ENCODE results near the gene GOLIM4. TPM values are rescaled to one million over a fixed set of nuclear protein-coding genes. Genes with fewer than 3 reads are reported as not detected.

The GOLIM4 gene
- total RNA-seq, 3 donors from 2014 or later (not counting 1 experiment from before 2014, with no cell fraction given): 13.7 to 17.9 (median 17.9) TPM

DNA sequence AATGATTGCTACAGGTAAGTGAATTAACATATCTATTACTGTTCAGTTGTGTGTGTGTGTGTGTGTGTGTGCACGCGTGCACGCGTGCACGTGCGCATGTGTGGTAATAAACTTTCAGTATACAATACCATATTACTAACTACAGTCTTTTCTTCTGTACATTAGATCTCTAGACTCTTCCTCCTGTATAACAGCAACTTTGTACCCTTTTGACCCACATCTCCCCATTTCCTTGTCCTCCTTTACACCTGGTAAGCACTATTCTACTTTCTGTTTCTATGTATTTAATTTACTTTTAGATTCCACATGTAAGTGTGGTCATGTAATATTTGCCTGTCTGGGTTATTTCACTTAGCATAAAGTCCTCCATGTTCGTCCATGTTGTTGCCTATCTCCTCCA is 29.1 kb upstream of the GOLIM4 start:
- no peaks in the 10 kb centered on the region for H3K36me3 Mint-ChIP-seq
- DNase-seq: no peak
- H3K27me3 Mint-ChIP-seq (ENCODE audit: low read depth in 2 of 2): peaks cover 10 to 25% of the 10 kb centered on the region in 2 donors
- no peak overlapping the region for H3K4me3 Mint-ChIP-seq
- TF ChIP-seq, protein P1, sequence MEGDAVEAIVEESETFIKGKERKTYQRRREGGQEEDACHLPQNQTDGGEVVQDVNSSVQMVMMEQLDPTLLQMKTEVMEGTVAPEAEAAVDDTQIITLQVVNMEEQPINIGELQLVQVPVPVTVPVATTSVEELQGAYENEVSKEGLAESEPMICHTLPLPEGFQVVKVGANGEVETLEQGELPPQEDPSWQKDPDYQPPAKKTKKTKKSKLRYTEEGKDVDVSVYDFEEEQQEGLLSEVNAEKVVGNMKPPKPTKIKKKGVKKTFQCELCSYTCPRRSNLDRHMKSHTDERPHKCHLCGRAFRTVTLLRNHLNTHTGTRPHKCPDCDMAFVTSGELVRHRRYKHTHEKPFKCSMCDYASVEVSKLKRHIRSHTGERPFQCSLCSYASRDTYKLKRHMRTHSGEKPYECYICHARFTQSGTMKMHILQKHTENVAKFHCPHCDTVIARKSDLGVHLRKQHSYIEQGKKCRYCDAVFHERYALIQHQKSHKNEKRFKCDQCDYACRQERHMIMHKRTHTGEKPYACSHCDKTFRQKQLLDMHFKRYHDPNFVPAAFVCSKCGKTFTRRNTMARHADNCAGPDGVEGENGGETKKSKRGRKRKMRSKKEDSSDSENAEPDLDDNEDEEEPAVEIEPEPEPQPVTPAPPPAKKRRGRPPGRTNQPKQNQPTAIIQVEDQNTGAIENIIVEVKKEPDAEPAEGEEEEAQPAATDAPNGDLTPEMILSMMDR (IDR thresholded peaks at IDR 0.05): no peak
- no peak overlapping the region for H3K27ac ChIP-seq (ENCODE audit: low read length)
- H3K27me3 ChIP-seq (ENCODE audit: control insufficient read depth, insufficient read depth, low read length): no peaks in the 10 kb centered on the region
- ATAC-seq: no peak
- no peaks in the 10 kb centered on the region for H3K9me3 ChIP-seq (ENCODE audit: control insufficient read depth, insufficient read depth, low read length)
- H3K27ac Mint-ChIP-seq: no peak overlapping the region
- H3K9me3 Mint-ChIP-seq: no peaks in the 10 kb centered on the region
- H3K4me3 ChIP-seq (ENCODE audit: low read length): no peak overlapping the region
- H3K4me1 ChIP-seq (ENCODE audit: control insufficient read depth, insufficient read depth, low read length): no peaks in the 10 kb centered on the region
- H3K36me3 ChIP-seq (ENCODE audit: control insufficient read depth, insufficient read depth, low read length): no peaks in the 10 kb centered on the region
- H3K4me1 Mint-ChIP-seq: no peaks in the 10 kb centered on the region
- intact Hi-C loops (cut with micrococcal nuclease): no loop called here
- WGBS (ENCODE audit: insufficient coverage): 100% methylated on average over 4 of the region's 7 CpGs

GRCh38 chr3:168124291-168124690 is 28.6 kb upstream of the GOLIM4 start:
- Mint-ChIP-seq H3K27me3 (ENCODE audit: low read depth in 2 of 2) (peaks cover 6 to 25% of the 10 kb centered on the region in 2 donors), H3K27ac (no peak overlapping the region), H3K4me1 (no peaks in the 10 kb centered on the region), H3K9me3 (no peaks in the 10 kb centered on the region), H3K4me3 (no peak overlapping the region), H3K36me3 (no peaks in the 10 kb centered on the region)
- intact Hi-C loops (cut with micrococcal nuclease): no loop called here
- Histone ChIP-seq H3K27ac (ENCODE audit: low read length) (no peak overlapping the region), H3K9me3 (ENCODE audit: control insufficient read depth, insufficient read depth, low read length) (no peaks in the 10 kb centered on the region), H3K36me3 (ENCODE audit: control insufficient read depth, insufficient read depth, low read length) (no peaks in the 10 kb centered on the region), H3K4me1 (ENCODE audit: control insufficient read depth, insufficient read depth, low read length) (no peaks in the 10 kb centered on the region), H3K4me3 (ENCODE audit: low read length) (no peak overlapping the region), H3K27me3 (ENCODE audit: control insufficient read depth, insufficient read depth, low read length) (no peaks in the 10 kb centered on the region)
- ATAC-seq: no peak
- DNase-seq: no peak
- TF ChIP-seq, protein P1 (IDR thresholded peaks at IDR 0.05): no peak

- H3K36me3 Mint-ChIP-seq: no peaks in the 10 kb centered on the region
- H3K4me1 Mint-ChIP-seq: no peaks in the 10 kb centered on the region
- TF ChIP-seq, protein P1 (IDR thresholded peaks at IDR 0.05): no peak
- H3K4me1 ChIP-seq (ENCODE audit: control insufficient read depth, insufficient read depth, low read length): no peaks in the 10 kb centered on the region
- ATAC-seq: no peak
- intact Hi-C loops (cut with micrococcal nuclease): no loop called here
- H3K27me3 Mint-ChIP-seq (ENCODE audit: low read depth in 2 of 2): peaks cover 3 to 25% of the 10 kb centered on the region in 2 donors
- H3K27ac ChIP-seq (ENCODE audit: low read length): no peak overlapping the region
- no peaks in the 10 kb centered on the region for H3K27me3 ChIP-seq (ENCODE audit: control insufficient read depth, insufficient read depth, low read length)
- WGBS (ENCODE audit: insufficient coverage): 85% methylated on average over 5 of the region's 6 CpGs
- DNase-seq: no peak
- no peaks in the 10 kb centered on the region for H3K9me3 ChIP-seq (ENCODE audit: control insufficient read depth, insufficient read depth, low read length)
- no peak overlapping the region for H3K27ac Mint-ChIP-seq
- H3K4me3 Mint-ChIP-seq: no peak overlapping the region
- H3K36me3 ChIP-seq (ENCODE audit: control insufficient read depth, insufficient read depth, low read length): no peaks in the 10 kb centered on the region
- H3K4me3 ChIP-seq (ENCODE audit: low read length): no peak overlapping the region
- H3K9me3 Mint-ChIP-seq: no peaks in the 10 kb centered on the region
Measured at GRCh38 chr3:168123201-168124176, 27.8 kb upstream of the GOLIM4 start.

All from natural killer cell (primary cell).